ENCODE results near the gene SORCS2.

DNA sequence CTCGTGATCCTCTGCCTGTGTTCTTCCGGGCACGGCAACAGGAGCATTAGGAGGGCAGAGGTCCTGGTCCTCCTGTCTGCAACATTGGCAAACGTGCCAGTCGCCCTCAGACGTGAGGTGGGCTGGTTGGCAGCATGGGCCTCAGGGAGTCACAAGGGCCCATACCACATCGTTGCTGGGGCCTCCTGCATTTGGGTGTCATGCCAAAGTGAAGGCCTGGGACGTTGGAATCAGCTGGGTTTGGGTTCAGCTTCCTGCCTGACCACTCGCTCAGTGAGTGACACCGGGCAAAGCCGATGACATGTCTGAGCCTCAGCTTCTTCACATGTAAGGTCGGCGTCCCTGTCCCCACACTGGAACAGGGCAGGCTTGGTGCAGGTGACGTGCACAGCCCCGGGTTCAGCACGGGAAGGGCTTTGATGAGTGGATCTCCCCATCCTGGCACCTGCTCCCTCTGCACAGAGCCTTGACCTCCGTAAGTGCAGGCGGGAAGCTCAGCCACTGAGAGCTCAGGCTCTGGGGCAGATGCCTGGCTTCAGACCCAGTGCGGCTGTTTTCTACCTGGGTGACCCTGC is 150.8 kb downstream of the SORCS2 start:
- TF ChIP-seq, protein P1, sequence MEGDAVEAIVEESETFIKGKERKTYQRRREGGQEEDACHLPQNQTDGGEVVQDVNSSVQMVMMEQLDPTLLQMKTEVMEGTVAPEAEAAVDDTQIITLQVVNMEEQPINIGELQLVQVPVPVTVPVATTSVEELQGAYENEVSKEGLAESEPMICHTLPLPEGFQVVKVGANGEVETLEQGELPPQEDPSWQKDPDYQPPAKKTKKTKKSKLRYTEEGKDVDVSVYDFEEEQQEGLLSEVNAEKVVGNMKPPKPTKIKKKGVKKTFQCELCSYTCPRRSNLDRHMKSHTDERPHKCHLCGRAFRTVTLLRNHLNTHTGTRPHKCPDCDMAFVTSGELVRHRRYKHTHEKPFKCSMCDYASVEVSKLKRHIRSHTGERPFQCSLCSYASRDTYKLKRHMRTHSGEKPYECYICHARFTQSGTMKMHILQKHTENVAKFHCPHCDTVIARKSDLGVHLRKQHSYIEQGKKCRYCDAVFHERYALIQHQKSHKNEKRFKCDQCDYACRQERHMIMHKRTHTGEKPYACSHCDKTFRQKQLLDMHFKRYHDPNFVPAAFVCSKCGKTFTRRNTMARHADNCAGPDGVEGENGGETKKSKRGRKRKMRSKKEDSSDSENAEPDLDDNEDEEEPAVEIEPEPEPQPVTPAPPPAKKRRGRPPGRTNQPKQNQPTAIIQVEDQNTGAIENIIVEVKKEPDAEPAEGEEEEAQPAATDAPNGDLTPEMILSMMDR (IDR thresholded peaks at IDR 0.05) = no peak
- no peak for TF ChIP-seq POLR2A (IDR thresholded peaks at IDR 0.05)
